OCI-LY3 (cell line): ENCODE results near the gene KCND2.

Source experiments
- H2AFZ ChIP-seq: fragments of 200-600, 300-600 bp; shearing (Covaris generic); 2 replicates; pipeline ENCODE4 v1.6.0; 2014; ENCODE audit warnings: antibody characterized with exemption, low read depth, low read length
- H3K27ac ChIP-seq: fragments of 200-600, 300-600 bp; sonication (generic); 2 replicates; pipeline ENCODE4 v1.5.1; 2014; ENCODE audit warnings: mild to moderate bottlenecking, low read length, moderate library complexity, mixed read lengths
- H3K27me3 ChIP-seq: fragments of 200-600, 300-600 bp; sonication (generic); 2 replicates; pipeline ENCODE4 v1.6.1; 2014; ENCODE audit warnings: low read depth, low read length, mixed read lengths
- H3K36me3 ChIP-seq: fragments of 200-600, 300-600 bp; sonication (generic); replicated peaks from 2 replicates; pipeline ENCODE3; 2014; ENCODE audit warnings: low read depth, low read length, mixed read lengths
- H3K4me1 ChIP-seq: fragments of 300-600, 200-600 bp; sonication (generic); 2 replicates; pipeline ENCODE4 v1.6.1; 2014; ENCODE audit warnings: low read length, mixed read lengths
- H3K4me2 ChIP-seq: fragments of 200-600, 300-600 bp; sonication (generic); 2 replicates; pipeline ENCODE4 v1.6.1; 2014; ENCODE audit warnings: low read length, mixed read lengths
- H3K4me3 ChIP-seq: fragments of 300-600, 200-600 bp; sonication (generic); 2 replicates; pipeline ENCODE4 v1.5.1; 2014; ENCODE audit warnings: antibody characterized with exemption, mild to moderate bottlenecking, low read length, moderate library complexity
- H3K79me2 ChIP-seq: fragments of 300-600, 200-600 bp; shearing (Covaris generic); 2 replicates; pipeline ENCODE4 v1.6.1; 2014; ENCODE audit warnings: mild to moderate bottlenecking, low read length, mixed read lengths
- H3K9ac ChIP-seq: fragments of 300-600, 200-600 bp; shearing (Covaris generic); 2 replicates; pipeline ENCODE4 v1.6.0; 2014; ENCODE audit warnings: mild to moderate bottlenecking, low read length, moderate library complexity
- H3K9me3 ChIP-seq: fragments of 200-600, 300-600 bp; shearing (Covaris generic); 2 replicates; pipeline ENCODE4 v1.6.1; 2014; ENCODE audit warnings: low read length, mixed read lengths; ENCODE audit not compliant: insufficient read depth
- H4K20me1 ChIP-seq: fragments of 200-600, 300-600 bp; sonication (generic); 2 replicates; pipeline ENCODE4 v1.6.1; 2016; ENCODE audit warnings: low read length, mixed read lengths; ENCODE audit not compliant: insufficient read depth
- CTCF ChIP-seq: fragments of 200-600, 300-600 bp; sonication (generic); IDR thresholded peaks from 2 replicates; pipeline ENCODE4 v1.5.1; 2014; ENCODE audit warnings: antibody characterized with exemption, low read length, low read depth
- EZH2phosphoT487 ChIP-seq: fragments of 200-600 bp; shearing (Covaris generic); IDR thresholded peaks from 2 replicates; pipeline ENCODE4 v1.6.1; 2018; ENCODE audit warnings: antibody characterized with exemption, mixed run types, low read depth

KCND2 gene

GRCh38 chr7:120582916-120583315 lies 309.9 kb downstream of the KCND2 start:
- Histone ChIP-seq H3K4me1 (no peaks in the 10 kb centered on the region), H3K9ac (no peak overlapping the region), H3K4me3 (no peak overlapping the region), H3K9me3 (no peaks in the 10 kb centered on the region), H4K20me1 (no peaks in the 10 kb centered on the region), H2AFZ (no peak overlapping the region), H3K27me3 (no peaks in the 10 kb centered on the region), H3K36me3 (no peaks in the 10 kb centered on the region), H3K4me2 (no peak overlapping the region), H3K27ac (no peak overlapping the region), H3K79me2 (no peaks in the 10 kb centered on the region)
- TF ChIP-seq CTCF = no peak
- TF ChIP-seq EZH2phosphoT487 = no peak

- Histone ChIP-seq H3K4me1 (no peaks in the 10 kb centered on the region), H3K4me2 (no peak overlapping the region), H3K79me2 (no peaks in the 10 kb centered on the region), H3K9me3 (no peaks in the 10 kb centered on the region), H3K9ac (no peak overlapping the region), H4K20me1 (no peaks in the 10 kb centered on the region), H3K27ac (no peak overlapping the region), H3K4me3 (no peak overlapping the region), H2AFZ (no peak overlapping the region), H3K36me3 (no peaks in the 10 kb centered on the region), H3K27me3 (no peaks in the 10 kb centered on the region)
- no peak for TF ChIP-seq EZH2phosphoT487
- TF ChIP-seq CTCF = no peak
Observed at GRCh38 chr7:120583899-120584586, 311.1 kb downstream of the KCND2 start.

GRCh38 chr7:120586571-120586970 lies 313.6 kb downstream of the KCND2 start:
- no peaks in the 10 kb centered on the region for H3K79me2 ChIP-seq
- no peak overlapping the region for H3K27ac ChIP-seq
- no peak overlapping the region for H3K9ac ChIP-seq
- TF ChIP-seq EZH2phosphoT487 (no peak), CTCF (no peak)
- no peak overlapping the region for H3K4me2 ChIP-seq
- H3K4me3 ChIP-seq = no peak overlapping the region
- no peaks in the 10 kb centered on the region for H3K4me1 ChIP-seq
- no peaks in the 10 kb centered on the region for H3K9me3 ChIP-seq
- no peaks in the 10 kb centered on the region for H3K27me3 ChIP-seq
- H3K36me3 ChIP-seq = no peaks in the 10 kb centered on the region
- no peaks in the 10 kb centered on the region for H4K20me1 ChIP-seq
- no peak overlapping the region for H2AFZ ChIP-seq

- no peaks in the 10 kb centered on the region for H3K4me1 ChIP-seq
- H2AFZ ChIP-seq = no peak overlapping the region
- H4K20me1 ChIP-seq = no peaks in the 10 kb centered on the region
- no peak for TF ChIP-seq CTCF
- TF ChIP-seq EZH2phosphoT487 = no peak
- no peaks in the 10 kb centered on the region for H3K79me2 ChIP-seq
- no peak overlapping the region for H3K27ac ChIP-seq
- no peak overlapping the region for H3K4me2 ChIP-seq
- no peak overlapping the region for H3K4me3 ChIP-seq
- H3K9me3 ChIP-seq = no peaks in the 10 kb centered on the region
- H3K27me3 ChIP-seq = no peaks in the 10 kb centered on the region
- no peaks in the 10 kb centered on the region for H3K36me3 ChIP-seq
- no peak overlapping the region for H3K9ac ChIP-seq
Observed at GRCh38 chr7:120587243-120587642, 314.3 kb downstream of the KCND2 start.
